Lung (tissue), 12 donors: Measurements from ENCODE around the gene PEX1. TPM values are rescaled to one million over a fixed set of nuclear protein-coding genes. Genes with fewer than 3 reads are reported as not detected.
"Not testable (repeated sequence)": the region's sequence is repeated elsewhere in the genome, so short reads cannot be mapped to it uniquely, and the experiment has no call there.

Experiments
- ATAC-seq: fragments of 200-7000 bp; cut with Tn5 transposase; one replicate; pipeline ENCODE4 v1.9.1; 2020; ENCODE audit warnings: moderate number of reproducible peaks; ENCODE audit not compliant: insufficient read depth, low FRiP score
- DNase-seq, 3 donors: peaks; one replicate each; pipeline ENCODE4 v3.0.0-alpha.2; 2013 to 2017
- H3K27ac ChIP-seq, 2 donors: one replicate each; pipeline ENCODE4 v1.5.1; 2013; ENCODE audit warnings: mild to moderate bottlenecking in 2 of 2, moderate library complexity in 2 of 2, control low read depth in 1 of 2, inconsistent platforms in 1 of 2, low read depth in 1 of 2, low read length in 1 of 2
- H3K27me3 ChIP-seq, 3 donors: one replicate each; pipeline ENCODE4 v1.5.1; 2013; ENCODE audit warnings: low read length in 2 of 3; ENCODE audit not compliant: control insufficient read depth in 3 of 3, insufficient read depth in 3 of 3
- H3K36me3 ChIP-seq, 4 donors: one replicate each; pipeline ENCODE4 v1.5.1; 2013; ENCODE audit warnings: low read length in 4 of 4, mild to moderate bottlenecking in 1 of 4, moderate library complexity in 1 of 4; ENCODE audit not compliant: control insufficient read depth in 4 of 4, insufficient read depth in 4 of 4
- H3K4me1 ChIP-seq, 5 donors: one replicate each; pipeline ENCODE4 v1.5.1; 2013; ENCODE audit warnings: low read length in 5 of 5, mild to moderate bottlenecking in 2 of 5, moderate library complexity in 1 of 5; ENCODE audit not compliant: control insufficient read depth in 5 of 5, insufficient read depth in 5 of 5
- H3K4me3 ChIP-seq: one replicate; pipeline ENCODE4 v1.5.1; 2013; ENCODE audit warnings: mild to moderate bottlenecking, control low read depth, moderate library complexity
- H3K9ac ChIP-seq, 2 donors: one replicate each; pipeline ENCODE4 v1.5.1; 2013; ENCODE audit warnings: low read length in 2 of 2, control low read depth in 1 of 2; ENCODE audit not compliant: insufficient read depth in 1 of 2
- H3K9me3 ChIP-seq, 4 donors: one replicate each; pipeline ENCODE4 v1.5.1; 2013; ENCODE audit warnings: low read length in 3 of 4, mild to moderate bottlenecking in 1 of 4, moderate library complexity in 1 of 4; ENCODE audit not compliant: control insufficient read depth in 4 of 4, insufficient read depth in 3 of 4
- WGBS, 2 donors: extraction: QIAGEN DNeasy Blood & Tissue Kit; methylation state at CpG; one replicate each; pipeline ENCODE4 v1.1.7; 2013; 5-methylcytosine and 5-hydroxymethylcytosine counted together
- polyA plus RNA-seq, 2 donors: library from polyadenylated mRNA; stranded (reverse); fragments of 200-250 nt; gene quantifications; one replicate each; pipeline ENCODE4 v1.2.1, GENCODE V29; 2013
- total RNA-seq, 2 donors: library from RNA; depleted of rRNA in 1 of 2; stranded (reverse); fragments of >200 nt in 1 of 2; gene quantifications; one replicate each; pipeline ENCODE4 v1.2.1, GENCODE V29; 2014 to 2021
- TF ChIP-seq, protein P1 (sequence below): IDR thresholded peaks from 2 replicates; pipeline ENCODE4 v1.5.1; 2012; ENCODE audit warnings: mild to moderate bottlenecking; ENCODE audit errors: control extremely low read depth, extremely low read depth
- donor health status: control.
- donor health status: control.
- donor health status: Bipolar disorder and iron deficiency.
- donor health status: healthy.
- donor health status: DM: yes; HTN: yes; CAD: no.

The PEX1 gene
- total and polyA plus RNA-seq, 4 donors: 7.2 to 52.7 (median 13.8) TPM

DNA sequence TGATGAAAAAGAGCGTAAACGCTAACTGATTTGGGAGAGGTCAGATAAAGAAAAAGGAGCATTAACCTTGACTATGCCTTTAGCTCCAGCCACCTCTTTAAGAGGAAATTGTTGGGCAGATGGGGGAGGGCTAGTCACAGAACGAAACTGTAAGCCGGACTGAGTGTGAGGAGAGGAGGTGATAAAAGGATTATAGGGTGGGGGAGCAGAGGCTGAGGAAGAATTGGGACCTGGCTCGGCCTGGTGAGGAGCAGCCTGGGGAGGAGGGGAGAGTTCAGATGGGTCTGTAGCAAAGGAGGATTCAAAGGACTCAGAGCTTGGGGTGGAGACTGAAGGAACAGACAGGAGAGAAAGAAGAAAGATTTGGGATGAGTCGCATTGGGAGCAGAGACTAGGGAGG, 44.7 kb downstream of the PEX1 start:
- H3K4me1 ChIP-seq, DNase-seq, H3K9ac ChIP-seq, H3K27ac ChIP-seq, H3K27me3 ChIP-seq, H3K9me3 ChIP-seq, ATAC-seq, H3K4me3 ChIP-seq: not testable (repeated sequence)
- WGBS, 2 donors: 80 to 83% methylated on average over 6 of the region's 6 CpGs
- peaks cover 12 to 16% (median 12%) of the 10 kb centered on the region in 4 donors for H3K36me3 ChIP-seq

DNA sequence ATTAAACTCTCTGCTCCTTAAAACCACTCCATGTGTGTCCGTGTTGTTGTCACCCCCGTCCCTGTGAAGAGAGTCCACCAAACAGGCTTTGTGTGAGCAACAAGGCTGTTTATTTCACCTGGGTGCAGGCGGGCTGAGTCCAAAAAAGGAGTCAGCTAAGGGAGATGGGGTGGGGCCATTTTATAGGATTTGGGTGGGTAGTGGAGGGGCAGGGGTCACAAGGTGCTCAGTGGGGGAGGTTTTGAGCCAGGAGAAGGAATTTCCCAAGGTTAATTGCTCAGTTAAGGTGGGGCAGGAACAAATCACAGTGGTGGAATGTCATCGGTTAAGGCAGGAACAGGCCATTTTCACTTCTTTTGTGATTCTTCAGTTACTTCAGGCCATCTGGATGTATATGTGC, 49.2 kb downstream of the PEX1 start:
- not testable (repeated sequence) for H3K9me3 ChIP-seq, ATAC-seq, H3K4me3 ChIP-seq, H3K9ac ChIP-seq, H3K27me3 ChIP-seq, H3K4me1 ChIP-seq, DNase-seq, H3K36me3 ChIP-seq, H3K27ac ChIP-seq
- 90 to 97% methylated on average over 4 of the region's 4 CpGs for WGBS, 2 donors

DNA sequence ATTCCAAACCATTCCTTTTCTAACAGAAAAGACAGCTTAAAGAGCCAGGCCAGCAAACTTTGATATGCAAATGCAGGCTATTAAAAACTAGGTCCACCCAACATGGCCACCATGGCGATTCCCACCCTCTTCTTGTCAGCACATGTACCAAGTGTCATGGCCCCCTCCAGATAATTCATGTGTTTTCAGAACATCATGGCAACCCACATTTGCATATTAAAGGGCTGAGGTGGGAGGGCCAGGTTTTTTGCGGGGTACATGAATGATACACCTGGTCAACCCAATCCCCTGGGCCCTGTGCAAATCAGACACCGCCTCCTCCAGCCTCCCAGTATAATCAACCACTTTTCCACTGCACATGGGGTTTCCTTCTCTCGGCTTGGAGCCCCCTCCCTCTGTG, 49.6 kb downstream of the PEX1 start:
- no peak overlapping the region for H3K9ac ChIP-seq
- no peak overlapping the region for H3K27ac ChIP-seq
- no peaks in the 10 kb centered on the region for H3K9me3 ChIP-seq
- peaks cover 0 to 7% (median 2%) of the 10 kb centered on the region in 4 donors for H3K36me3 ChIP-seq
- TF ChIP-seq, protein P1, sequence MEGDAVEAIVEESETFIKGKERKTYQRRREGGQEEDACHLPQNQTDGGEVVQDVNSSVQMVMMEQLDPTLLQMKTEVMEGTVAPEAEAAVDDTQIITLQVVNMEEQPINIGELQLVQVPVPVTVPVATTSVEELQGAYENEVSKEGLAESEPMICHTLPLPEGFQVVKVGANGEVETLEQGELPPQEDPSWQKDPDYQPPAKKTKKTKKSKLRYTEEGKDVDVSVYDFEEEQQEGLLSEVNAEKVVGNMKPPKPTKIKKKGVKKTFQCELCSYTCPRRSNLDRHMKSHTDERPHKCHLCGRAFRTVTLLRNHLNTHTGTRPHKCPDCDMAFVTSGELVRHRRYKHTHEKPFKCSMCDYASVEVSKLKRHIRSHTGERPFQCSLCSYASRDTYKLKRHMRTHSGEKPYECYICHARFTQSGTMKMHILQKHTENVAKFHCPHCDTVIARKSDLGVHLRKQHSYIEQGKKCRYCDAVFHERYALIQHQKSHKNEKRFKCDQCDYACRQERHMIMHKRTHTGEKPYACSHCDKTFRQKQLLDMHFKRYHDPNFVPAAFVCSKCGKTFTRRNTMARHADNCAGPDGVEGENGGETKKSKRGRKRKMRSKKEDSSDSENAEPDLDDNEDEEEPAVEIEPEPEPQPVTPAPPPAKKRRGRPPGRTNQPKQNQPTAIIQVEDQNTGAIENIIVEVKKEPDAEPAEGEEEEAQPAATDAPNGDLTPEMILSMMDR: no peak
- ATAC-seq: no peak
- 90 to 98% methylated on average over 4 of the region's 4 CpGs for WGBS, 2 donors
- no peaks in the 10 kb centered on the region for H3K27me3 ChIP-seq
- no peaks in the 10 kb centered on the region for H3K4me1 ChIP-seq
- DNase-seq: no peak
- no peak overlapping the region for H3K4me3 ChIP-seq

DNA sequence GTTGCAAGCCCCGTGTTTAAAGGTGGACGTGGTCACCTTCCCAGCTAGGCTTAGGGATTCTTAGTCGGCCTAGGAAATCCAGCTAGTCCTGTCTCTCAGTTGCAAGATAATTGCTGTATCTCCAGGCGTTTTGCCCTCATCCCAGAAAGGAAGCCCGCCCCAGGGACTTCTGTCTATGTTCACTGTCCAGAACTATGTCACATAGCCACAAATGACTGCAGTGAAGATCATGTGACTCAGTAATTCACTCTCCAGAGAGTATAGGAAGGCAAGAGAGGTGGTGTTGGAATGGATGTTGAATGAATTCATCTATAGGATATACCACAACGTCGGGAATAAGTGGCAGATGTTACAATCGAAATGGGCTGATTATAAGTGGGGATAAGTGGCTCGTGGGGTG, 50.2 kb downstream of the PEX1 start:
- Histone ChIP-seq H3K27me3 (no peaks in the 10 kb centered on the region), H3K9ac (no peak overlapping the region), H3K9me3 (no peaks in the 10 kb centered on the region), H3K4me3 (no peak overlapping the region), H3K36me3 (peaks cover 0 to 7% (median 2%) of the 10 kb centered on the region in 4 donors), H3K4me1 (no peaks in the 10 kb centered on the region), H3K27ac (no peak overlapping the region)
- TF ChIP-seq, protein P1: no peak
- ATAC-seq: no peak
- 89 to 94% methylated on average over 9 of the region's 9 CpGs for WGBS, 2 donors
- no peak for DNase-seq

DNA sequence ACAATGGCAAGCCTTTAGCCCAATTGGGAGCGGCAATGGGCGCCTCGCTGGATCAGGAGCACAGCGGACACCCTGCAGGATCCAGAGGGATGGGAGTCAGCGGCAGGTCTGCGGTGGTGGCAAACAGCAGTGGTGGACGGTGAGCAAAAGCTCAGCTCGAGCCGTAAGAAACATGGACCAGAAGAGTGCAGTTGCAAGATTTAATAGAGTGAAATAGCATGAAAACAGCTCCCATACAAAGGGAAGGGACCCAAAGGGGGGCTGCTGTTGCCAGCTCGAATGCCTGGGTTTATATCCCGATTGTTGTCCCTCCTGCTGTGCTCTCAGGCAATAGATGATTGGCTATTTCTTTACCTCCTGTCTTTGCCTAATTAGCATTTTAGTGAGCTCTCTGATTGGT, 50.6 kb downstream of the PEX1 start, which contains the start of gene ERVW-1:
ERVW-1 (minus strand) TSS at position 266 of the 400 bp plus-strand sequence. CDS start 7,565 bp downstream, outside the sequence.
- not testable (repeated sequence) for H3K4me3 ChIP-seq, H3K27me3 ChIP-seq, H3K4me1 ChIP-seq, H3K36me3 ChIP-seq, H3K27ac ChIP-seq, ATAC-seq, H3K9ac ChIP-seq, DNase-seq, H3K9me3 ChIP-seq
- 95 to 97% methylated on average over 11 of the region's 11 CpGs for WGBS, 2 donors

DNA sequence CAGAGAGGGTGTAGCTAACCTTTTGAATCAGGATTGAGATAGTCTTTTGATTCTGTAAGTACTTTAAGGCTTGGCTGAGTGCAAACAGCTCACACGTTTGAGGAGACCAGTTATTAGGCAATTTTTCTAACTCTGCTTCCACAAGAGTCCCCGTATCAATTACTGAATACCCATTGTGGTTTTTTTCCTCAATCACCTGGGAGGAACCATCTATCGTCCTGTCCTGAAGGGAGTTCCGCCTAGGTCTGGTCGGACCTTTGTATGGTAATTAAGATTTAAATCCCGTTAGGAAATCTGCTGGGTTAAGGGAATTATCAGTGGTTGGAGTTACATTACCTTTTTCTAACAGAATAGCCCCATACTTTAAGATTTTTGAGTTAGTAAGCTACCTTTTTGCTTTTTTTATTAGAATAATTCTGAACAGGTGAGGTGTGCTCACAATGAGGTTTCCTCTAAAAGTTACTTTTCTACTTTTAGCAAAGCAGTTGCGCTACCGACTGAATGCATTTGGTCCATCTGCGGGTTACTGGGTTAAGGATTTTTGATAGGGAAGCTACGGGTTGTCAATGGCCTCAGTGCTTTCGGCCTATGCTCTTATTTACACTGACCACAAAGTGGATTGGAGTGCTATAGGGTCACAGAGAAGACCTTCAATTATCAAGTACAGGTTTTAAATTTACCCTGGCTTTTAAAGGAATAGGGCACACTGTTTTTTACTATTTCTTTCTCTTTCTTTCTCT, 52.3 kb downstream of the PEX1 start:
- WGBS, 2 donors: 91 to 93% methylated on average over 11 of the region's 11 CpGs
- H3K27me3 ChIP-seq, H3K36me3 ChIP-seq, ATAC-seq, DNase-seq, H3K4me1 ChIP-seq, H3K27ac ChIP-seq, H3K4me3 ChIP-seq, H3K9me3 ChIP-seq, H3K9ac ChIP-seq: not testable (repeated sequence)

DNA sequence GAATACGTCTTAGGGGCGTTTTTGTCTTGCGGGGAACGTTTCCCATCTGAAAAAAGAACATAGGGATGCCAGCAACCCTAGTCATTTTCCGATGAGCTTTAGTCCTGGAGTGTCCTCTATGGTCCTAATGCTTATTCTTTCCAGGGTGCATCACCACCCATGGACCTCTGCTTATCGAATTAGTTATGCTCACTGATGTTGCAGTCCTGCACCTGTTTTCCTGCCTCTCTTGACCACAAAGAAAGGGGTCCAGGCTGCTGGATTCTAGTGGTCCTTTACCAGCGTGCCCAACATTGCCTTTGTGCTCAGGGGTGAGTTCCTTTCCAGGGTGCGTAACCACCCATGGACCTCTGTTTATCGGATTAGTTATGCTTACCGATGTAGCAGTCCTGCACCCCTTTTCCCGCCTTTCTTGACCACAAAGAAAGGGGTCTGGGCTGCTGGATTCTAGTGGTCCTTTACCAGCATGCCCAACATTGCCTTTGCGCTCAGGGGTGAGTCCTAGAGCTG, 53.0 kb downstream of the PEX1 start:
- H3K4me1 ChIP-seq, H3K36me3 ChIP-seq, H3K9me3 ChIP-seq, DNase-seq, ATAC-seq, H3K27me3 ChIP-seq, H3K27ac ChIP-seq, H3K9ac ChIP-seq, H3K4me3 ChIP-seq: not testable (repeated sequence)
- 94 to 95% methylated on average over 12 of the region's 12 CpGs for WGBS, 2 donors
